Peyer's patch (tissue), 4 donors: ENCODE results near the gene CCNDBP1.

Experiments used
- CTCF ChIP-seq, 6 experiments: fragments of 450-650 bp in 4 of 6; fragments of 200-600 bp in 2 of 6; sonication (generic) in 1 of 6; IDR thresholded peaks; one replicate each; pipeline ENCODE4 v1.5.1; 2017 to 2019; ENCODE audit warnings: antibody characterized with exemption in 6 of 6, mild to moderate bottlenecking in 3 of 6, moderate library complexity in 1 of 6
- POLR2A ChIP-seq, 2 donors: fragments of 450-650 bp; IDR thresholded peaks; one replicate each; pipeline ENCODE4 v1.5.1; 2017; ENCODE audit warnings: antibody characterized with exemption in 2 of 2, mild to moderate bottlenecking in 2 of 2, moderate library complexity in 2 of 2

- TF ChIP-seq CTCF (IDR thresholded peaks at IDR 0.05): no peak
- TF ChIP-seq POLR2A (IDR thresholded peaks at IDR 0.05): no peak
Observed at GRCh38 chr15:43235536-43235935, 50.3 kb downstream of the CCNDBP1 start.
